Measurements from ENCODE around the gene ZMYND8. TPM values are rescaled to one million over a fixed set of nuclear protein-coding genes. Genes with fewer than 3 reads are reported as not detected.
A peak's percentile ranks its signal among the peaks of the same experiment; 100 is the strongest.

ZMYND8 gene
- polyA plus RNA-seq, 1 donor from 2014 or later = 16.8 TPM

- Histone ChIP-seq H4K20me1 (ENCODE audit: insufficient read depth) (no peaks in the 10 kb centered on the region), H3K79me2 (replicated peaks; ENCODE audit: insufficient read depth, low read length) (no peaks in the 10 kb centered on the region), H3K4me2 (ENCODE audit: low read length) (no peak overlapping the region), H3F3A (ENCODE audit: insufficient read depth, low read length, poor library complexity, severe bottlenecking) (no peaks in the 10 kb centered on the region), H3K9me3 (ENCODE audit: low read length) (no peaks in the 10 kb centered on the region), H2AFZ (ENCODE audit: low read depth, low read length) (no peak overlapping the region), H3K27me3 (ENCODE audit: insufficient read depth, low read depth, low read length) (no peaks in the 10 kb centered on the region), H3K36me3 (ENCODE audit: insufficient read depth, low read length) (peaks cover 10% of the 10 kb centered on the region), H3K27ac (ENCODE audit: low read length) (no peak overlapping the region), H3K4me3 (ENCODE audit: low read length) (no peak overlapping the region), H3K9me2 (ENCODE audit: insufficient read depth, low read length) (no peaks in the 10 kb centered on the region), H3K9ac (ENCODE audit: low read length) (no peak overlapping the region)
- no peak for TF ChIP-seq TAF1 (IDR thresholded peaks at IDR 0.05; ENCODE audit: low read depth)
- TF ChIP-seq EP300 (conservative IDR thresholded peaks at IDR 0.05; ENCODE audit: poor library complexity, severe bottlenecking) = no peak
- TF ChIP-seq REST (IDR thresholded peaks at IDR 0.05; ENCODE audit: borderline replicate concordance) = no peak
- TF ChIP-seq MXI1 (conservative IDR thresholded peaks at IDR 0.05; ENCODE audit: poor library complexity, severe bottlenecking) = no peak
- no peak for TF ChIP-seq SMC3 (conservative IDR thresholded peaks at IDR 0.05; ENCODE audit: poor library complexity)
- no peak for TF ChIP-seq CTCF (IDR thresholded peaks at IDR 0.05; ENCODE audit: poor library complexity, severe bottlenecking)
- TF ChIP-seq RAD21 (conservative IDR thresholded peaks at IDR 0.05) = no peak
- no peak for TF ChIP-seq POLR2AphosphoS5 (IDR thresholded peaks at IDR 0.05)
- no peak for TF ChIP-seq EZH2 (IDR thresholded peaks at IDR 0.05; ENCODE audit: borderline replicate concordance, insufficient read depth, low read length, poor library complexity, severe bottlenecking)
Observed at GRCh38 chr20:47273591-47274235, 82.8 kb downstream of the ZMYND8 start.

- H3K9me3 ChIP-seq (ENCODE audit: low read length) = no peaks in the 10 kb centered on the region
- H4K20me1 ChIP-seq (ENCODE audit: insufficient read depth) = no peaks in the 10 kb centered on the region
- TF ChIP-seq EP300 (conservative IDR thresholded peaks at IDR 0.05; ENCODE audit: poor library complexity, severe bottlenecking) (no peak), RAD21 (conservative IDR thresholded peaks at IDR 0.05) (peak; percentile 94), SMC3 (conservative IDR thresholded peaks at IDR 0.05; ENCODE audit: poor library complexity) (peak; percentile 98), CTCF (IDR thresholded peaks at IDR 0.05; ENCODE audit: poor library complexity, severe bottlenecking) (peak; percentile 94)
- no peaks in the 10 kb centered on the region for H3K27me3 ChIP-seq (ENCODE audit: insufficient read depth, low read depth, low read length)
- H3F3A ChIP-seq (ENCODE audit: insufficient read depth, low read length, poor library complexity, severe bottlenecking) = no peaks in the 10 kb centered on the region
- H3K4me2 ChIP-seq (ENCODE audit: low read length) = no peak overlapping the region
- H3K36me3 ChIP-seq (ENCODE audit: insufficient read depth, low read length) = peaks cover 10% of the 10 kb centered on the region
- H3K27ac ChIP-seq (ENCODE audit: low read length) = no peak overlapping the region
- H3K4me3 ChIP-seq (ENCODE audit: low read length) = no peak overlapping the region
- no peaks in the 10 kb centered on the region for H3K9me2 ChIP-seq (ENCODE audit: insufficient read depth, low read length)
- H2AFZ ChIP-seq (ENCODE audit: low read depth, low read length) = no peak overlapping the region
- H3K79me2 ChIP-seq (replicated peaks; ENCODE audit: insufficient read depth, low read length) = no peaks in the 10 kb centered on the region
- H3K9ac ChIP-seq (ENCODE audit: low read length) = no peak overlapping the region
Observed at GRCh38 chr20:47272893-47273590, 83.5 kb downstream of the ZMYND8 start.
